Activated CD4-positive, alpha-beta T cell treated with anti-CD3 and anti-CD28 coated beads for 4 hours (primary cell): ENCODE results near the gene LYST.
"Not testable (repeated sequence)": the region's sequence is repeated elsewhere in the genome, so short reads cannot be mapped to it uniquely, and the experiment has no call there.

Experiments used
- DNase-seq, 2 donors: peaks; one replicate each; pipeline ENCODE4 v3.0.0-alpha.2; 2020

LYST gene

DNA sequence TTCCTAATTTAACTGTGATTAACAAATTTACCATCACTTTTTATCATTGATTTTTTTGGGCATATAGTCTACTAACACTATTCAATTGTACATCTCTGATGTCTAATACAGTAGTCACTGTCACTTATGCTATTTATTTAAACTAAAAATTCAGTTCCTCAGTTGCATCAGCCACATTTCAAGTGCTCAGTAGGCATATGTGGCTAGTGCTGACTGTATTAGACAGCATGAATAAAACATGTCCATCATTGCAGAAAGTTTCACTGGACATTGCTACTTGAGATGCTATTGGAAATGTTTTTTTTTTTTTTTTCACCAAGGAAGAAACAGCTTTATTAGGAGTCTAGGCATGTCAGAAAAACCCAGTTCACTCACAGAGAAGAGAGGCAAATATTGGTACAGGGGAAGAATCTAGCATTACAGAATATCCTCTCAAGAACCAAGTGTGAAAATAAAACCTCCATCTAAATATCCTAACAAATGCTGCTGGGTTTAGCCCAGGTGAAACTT lies 109.1 kb downstream of the LYST start:
- DNase-seq: no peak

DNA sequence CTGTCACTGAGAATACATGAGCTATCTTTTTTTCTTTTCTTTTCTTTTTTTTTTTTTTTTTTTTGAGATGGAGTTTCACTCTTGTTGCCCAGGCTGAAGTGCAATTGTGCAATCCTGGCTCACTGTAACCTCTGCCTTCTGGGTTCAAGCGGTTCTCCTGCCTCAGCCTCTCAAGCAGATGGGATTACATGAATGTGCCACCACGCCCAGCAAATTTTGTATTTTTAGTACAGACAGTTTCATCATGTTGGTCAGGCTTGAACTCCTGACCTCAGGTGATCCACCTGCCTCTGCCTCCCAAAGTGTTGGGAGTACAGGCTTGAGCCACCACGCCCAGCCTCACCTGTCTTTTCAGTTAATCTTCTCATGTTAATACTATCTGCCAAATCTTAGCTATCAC lies 112.5 kb downstream of the LYST start:
- not testable (repeated sequence) for DNase-seq

DNA sequence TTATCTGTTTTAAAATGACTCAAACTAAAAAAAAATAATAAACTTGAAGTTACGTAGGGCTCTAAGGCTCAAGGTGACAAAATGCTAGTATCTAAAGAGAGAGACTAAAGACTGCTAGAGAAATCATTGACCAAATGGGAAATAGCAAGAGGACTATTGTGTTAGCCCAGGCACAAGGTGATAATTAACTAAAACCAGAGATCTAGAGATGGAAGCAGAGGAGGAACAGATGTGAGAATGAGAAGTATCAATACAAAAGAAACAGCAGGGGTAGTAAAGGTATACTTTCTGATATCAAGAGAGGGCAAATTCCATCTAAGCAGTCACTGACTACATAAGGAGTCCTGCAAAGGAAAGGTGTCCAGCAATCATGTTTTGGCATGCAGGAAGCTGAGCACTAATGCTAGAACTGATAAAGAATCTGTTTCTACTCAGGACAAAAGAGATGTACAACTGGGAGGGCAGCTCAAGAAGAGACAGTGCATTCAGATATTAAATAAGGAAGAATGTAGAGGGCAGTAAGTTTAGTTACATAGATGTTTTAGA lies 116.9 kb downstream of the LYST start:
- DNase-seq: no peak

DNA sequence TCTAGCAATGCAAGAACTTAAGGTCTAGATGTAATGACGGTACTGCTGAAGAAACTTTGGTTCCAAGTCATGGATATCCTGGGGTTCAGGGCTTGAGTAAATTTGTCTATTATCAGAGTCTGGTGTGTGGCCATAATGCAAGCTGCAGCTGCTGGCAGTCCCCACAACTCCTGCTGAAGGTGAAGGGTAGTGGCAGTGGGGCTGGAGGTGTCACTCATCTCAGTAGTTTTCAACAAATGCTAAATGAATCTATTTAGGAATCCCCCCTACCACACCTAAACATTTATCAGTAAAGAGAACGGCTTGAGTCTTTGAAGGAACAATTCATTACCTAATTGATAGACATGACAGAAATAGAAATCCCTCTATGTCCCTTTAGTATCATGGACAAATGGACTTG lies 118.0 kb downstream of the LYST start:
- DNase-seq: no peak

DNA sequence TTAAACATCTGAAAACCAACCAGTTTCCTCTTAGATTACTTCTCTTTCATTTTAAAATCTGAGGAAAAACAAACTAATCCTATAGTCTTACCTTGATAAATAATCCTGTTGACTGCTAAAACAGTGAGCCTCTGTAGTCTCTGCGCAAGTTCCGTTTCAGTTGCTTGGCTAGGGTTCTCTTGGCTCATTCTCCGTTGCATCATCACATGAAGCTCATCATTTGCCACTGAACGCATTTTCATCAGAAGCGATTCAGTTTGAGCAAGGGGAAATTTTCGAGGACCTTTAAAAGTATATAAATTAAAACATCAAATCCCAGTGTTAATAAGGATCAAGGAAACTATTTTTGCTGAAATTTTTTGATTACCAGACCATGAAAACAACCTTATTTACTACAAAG lies 120.5 kb downstream of the LYST start:
- no peak for DNase-seq

DNA sequence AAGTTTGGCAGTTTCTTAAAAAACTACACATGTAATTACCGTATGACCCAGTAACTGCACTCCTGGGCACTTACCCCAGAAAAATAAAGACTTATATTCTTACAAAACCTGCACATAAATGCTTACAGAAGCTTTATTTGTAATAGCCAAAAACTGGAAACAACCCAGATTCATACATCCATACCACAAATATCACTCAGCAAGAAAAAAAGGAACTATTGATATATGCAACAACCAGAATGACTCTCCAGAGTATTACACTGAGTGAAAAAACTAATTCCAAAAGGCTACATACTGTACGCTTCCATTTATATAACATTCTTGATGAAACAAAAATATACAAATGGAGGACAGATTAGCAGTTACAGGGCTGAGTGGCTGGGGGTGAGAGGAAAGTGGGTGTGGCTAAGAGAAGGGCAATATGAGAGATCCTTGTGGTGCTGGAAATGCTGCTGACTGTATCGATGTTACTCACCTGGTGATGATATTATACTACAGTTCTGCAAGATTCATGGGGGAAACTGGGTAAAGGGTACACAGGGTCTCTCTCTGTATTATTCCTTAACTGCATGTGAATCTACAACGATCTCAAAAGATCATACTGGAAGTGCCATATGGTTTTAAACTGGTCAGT lies 121.1 kb downstream of the LYST start:
- no peak for DNase-seq

DNA sequence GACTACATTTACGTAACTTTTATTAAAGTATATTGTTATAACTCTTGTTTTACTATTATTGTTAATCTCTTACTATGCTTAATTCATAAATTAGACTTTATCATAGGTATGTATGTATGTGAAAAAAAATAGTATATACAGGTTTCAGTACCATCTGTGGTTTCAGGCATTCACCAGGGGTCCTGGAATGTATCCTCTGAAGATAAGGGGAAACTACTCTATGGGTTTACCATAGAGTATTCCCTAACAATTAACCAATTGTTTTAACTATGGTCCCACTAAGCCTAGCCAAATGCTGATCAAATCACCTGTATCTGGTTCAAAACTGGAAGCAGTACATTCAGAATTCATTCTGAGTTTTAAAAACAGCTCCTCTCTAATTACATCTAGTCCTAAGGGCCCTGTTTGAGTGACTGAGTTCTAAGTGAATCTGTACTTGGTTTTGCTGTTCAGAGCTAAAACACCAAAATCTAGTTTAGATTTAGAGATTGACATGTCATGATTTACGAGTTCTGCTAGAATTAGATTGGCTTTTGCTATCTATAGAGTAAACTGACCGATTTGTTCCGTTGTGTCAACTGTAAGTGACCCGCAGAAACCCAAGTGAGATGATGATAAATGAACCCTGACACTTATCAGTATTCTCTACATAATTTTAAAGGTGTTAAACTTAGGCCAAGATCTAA lies 123.6 kb downstream of the LYST start:
- no peak for DNase-seq

DNA sequence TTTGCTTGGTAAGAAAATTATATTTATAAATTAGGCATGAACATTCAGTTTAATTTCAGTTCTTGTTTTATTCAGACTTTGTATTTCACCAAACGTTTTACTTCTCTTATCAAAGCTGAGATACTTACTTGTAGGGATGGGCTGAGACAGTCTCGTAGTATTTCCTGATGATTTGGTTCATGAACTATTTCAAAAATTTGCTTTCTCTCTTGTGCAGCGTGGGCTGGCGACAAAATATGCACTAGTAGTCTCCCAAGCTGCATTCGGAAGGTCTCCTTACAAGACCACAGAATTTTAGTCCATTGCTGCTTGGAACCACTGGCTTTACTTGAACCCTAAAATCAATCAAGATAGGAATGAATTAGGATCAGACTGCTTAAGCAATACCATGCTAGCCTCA lies 125.4 kb downstream of the LYST start:
- no peak for DNase-seq

DNA sequence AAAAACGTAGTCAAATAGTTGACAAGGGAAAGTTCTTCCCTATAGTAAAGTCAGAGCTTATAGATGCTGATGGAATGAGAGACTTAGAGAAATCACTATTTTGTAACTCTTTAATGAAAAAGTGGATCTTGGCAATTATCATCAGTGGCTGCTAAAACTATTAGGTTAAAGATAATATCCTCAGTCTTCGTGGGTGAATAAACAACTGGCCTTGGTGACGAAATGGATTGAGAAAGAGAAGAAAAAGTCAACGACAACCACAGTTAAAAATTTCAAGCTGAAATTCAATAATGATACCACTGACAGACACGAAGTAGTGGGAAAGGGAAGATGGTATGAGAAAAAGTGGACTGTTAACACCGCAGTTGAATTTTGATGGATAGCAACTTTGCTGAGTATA lies 127.1 kb downstream of the LYST start:
- no peak for DNase-seq

DNA sequence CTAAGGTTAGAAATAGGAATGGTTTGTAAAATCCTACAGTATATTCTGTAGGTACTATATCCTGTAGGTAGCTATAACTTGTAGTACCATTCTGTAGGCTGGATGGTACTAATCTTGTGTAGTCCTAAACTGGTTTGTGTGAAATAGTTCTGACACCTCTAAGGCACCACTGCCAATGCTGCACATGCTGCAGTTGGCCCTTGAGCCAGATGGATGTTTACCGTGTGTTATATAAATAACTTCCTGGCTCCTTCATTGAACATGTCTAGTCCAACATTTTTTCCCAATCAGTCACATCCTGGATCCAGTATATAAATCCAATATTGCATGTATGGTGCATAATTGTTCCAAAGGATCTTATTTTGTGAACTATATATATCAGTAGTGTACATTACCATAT lies 127.6 kb downstream of the LYST start:
- DNase-seq: no peak

DNA sequence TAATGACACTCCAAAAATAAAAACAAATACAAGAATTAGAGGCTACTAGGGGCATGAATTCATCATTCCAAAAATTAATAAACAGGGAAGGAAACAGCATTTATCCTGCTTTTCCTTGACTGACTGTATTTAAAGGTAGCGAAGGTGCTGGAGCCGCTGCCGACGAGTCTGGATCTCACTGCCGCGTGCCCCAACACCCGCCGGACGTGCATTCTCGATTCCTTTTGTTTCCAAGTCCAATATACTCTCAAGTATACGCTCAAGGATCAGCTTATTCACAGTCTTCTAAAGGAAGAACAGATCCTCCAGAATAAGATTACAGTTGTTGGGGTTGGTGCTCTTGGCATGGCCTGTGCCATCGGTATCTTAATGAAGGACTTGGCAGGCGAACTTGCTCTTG lies 129.0 kb downstream of the LYST start:
- no peak for DNase-seq

DNA sequence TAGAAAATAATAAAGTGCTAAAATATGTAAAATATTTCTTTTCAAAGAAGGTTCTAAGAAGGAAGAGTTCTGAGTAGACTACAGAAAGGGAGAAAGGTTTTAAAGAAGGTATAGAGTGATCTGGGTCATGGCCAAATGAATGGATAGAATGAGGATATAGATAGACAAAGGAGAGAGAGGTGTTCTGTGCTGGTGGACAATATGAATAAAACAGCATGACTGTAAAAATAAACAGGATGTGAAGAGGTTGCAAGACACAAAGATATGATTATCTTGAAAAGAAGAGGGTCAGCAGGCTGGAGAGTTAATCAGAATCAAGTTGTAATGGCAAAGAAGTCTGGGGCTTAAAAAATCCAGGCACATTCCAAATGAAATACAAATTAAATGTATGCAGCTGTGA lies 130.4 kb downstream of the LYST start:
- DNase-seq: no peak

DNA sequence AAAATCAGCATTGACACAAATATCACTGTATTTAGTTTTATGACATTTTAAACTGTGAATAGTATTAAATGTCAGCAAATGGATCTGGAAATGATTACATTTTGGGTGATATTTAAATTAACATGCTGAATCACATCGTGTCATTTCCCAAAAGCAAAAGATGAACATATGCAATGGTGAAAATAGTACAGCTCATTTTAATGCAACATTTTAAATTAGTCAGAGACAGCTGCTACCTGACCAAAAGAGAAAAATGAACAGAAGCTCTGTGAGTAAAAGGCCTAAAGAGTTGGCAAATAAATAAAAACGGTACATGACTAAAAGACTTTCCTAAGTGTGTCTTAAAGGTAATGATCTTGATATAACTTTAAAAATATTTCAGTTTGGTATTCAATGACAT lies 131.1 kb downstream of the LYST start:
- DNase-seq: no peak

DNA sequence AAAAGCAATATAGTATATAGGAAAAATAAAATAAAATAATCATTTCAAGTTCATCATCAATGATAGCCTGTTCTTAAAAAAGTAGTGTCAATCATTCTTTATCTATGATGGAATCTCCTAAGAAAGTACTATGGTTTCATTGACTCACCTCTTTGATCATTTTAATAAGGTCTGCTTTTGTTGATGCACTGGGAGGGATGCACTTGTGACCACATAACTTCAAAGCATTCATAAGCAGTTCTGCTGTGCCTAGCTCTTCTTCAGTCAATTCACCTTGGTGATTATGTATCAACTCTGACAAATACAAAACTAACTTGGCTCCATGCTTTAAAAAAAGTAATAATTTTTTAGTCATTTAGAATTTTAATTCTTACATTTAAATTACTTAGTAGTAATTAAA lies 132.4 kb downstream of the LYST start:
- DNase-seq: no peak

DNA sequence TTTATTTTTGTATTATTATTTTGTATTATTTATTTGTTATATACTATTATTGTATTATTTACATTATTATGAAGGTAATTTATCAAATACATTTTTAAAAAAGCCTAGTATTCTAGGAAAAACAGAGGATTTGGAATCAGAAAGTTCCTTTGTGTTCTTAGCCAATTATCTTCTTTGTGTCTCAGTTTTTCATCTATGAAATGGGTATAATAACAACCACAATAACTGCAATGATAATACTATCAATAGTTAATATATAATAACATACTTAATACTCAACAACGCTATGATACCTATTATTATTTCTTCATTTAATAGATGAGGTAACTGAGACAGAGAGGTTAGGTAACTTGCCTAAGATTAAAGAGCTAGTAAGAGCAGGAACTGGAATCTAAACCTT lies 136.7 kb downstream of the LYST start:
- no peak for DNase-seq

DNA sequence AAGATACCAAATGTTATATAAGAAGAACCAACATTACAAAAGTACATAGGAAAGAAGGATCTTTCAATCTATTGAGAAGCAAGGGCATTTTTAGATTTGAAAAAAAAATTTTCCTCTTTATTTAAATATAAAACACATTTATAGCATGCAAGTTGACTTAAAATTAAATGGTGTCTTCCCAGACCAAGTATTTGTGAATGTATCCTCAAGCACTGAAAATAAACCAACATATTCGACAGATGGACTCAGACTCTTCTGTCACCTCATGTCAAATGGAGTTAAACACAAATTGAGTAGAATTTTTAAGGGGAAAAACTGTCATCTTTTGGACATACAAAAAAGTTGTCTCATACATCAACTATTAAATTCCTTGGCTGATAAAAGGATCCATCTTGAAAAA lies 140.1 kb downstream of the LYST start:
- DNase-seq: no peak

DNA sequence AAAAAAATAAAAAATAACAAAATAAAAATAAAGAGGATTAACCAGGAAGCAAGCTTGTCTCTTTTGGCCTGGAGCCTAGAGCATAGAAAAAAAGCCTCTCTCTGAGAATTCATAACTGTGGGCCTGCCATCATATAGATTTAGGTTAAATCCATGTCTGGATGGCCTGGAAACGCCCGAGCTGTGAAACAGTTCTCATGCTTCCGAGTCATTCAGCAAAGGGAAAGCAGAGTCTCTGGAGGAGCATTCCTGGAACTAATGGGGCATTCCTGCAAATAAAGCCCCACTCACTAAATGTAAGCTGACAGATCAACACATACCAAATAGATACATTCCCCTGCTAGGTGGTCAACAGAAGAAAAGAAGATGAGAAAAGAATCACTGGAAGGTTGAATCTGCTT lies 141.3 kb downstream of the LYST start:
- no peak for DNase-seq

DNA sequence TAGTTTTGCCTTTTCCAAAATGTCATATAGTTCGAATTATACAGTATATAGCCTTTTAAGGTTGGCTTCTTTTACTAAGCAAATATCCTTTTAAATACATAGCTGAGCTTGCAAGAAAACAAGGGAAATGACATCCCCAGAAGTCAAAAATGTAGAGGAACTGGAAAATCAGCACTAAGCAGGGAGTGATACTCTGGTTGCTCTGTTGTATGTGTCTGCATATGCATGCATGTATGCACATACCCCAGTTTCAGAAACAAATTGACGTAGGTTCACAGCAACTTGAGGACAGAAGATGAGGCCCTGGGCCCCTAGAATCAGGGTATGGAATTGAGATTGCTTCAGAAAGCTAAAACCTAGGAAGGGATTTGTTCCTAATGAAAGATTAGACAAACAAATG lies 142.0 kb downstream of the LYST start:
- no peak for DNase-seq

DNA sequence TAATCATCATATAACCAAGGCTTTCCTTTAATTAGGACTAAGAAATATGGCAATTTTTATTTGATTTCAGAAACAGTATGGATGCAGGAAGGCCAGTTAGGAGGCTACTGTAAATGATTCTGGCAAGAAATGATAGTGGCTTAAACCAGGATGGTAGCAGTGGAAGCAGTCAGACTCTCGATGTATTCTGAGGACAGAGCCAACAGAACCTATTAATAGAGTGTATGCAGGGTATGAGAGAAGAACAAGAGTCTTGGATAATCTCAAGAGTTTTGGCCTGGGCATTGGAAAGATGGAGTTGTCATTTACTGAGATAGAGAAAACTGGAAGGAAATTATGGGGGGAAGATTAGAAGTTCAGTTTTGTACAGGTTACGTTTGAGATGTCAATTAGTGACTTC lies 143.8 kb downstream of the LYST start:
- DNase-seq: no peak

DNA sequence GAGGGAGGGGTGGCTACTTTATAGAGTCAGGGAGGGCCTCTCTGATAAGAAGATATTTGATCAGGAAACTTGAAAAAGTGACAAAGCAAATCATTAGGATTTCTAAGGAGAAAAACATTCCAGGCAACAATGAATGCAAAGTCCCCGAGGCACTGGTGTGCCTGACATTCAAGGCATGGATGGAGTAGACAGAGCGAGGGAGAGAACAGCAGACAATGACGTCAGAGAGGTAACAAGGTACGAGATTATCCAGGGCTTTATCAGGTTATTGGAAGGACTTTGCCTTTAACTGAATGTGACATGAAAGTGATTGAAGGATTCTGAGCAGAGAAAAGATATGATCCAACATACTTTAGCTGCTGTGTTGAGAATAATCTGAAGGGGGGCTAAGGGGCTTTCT lies 144.7 kb downstream of the LYST start:
- DNase-seq: no peak

DNA sequence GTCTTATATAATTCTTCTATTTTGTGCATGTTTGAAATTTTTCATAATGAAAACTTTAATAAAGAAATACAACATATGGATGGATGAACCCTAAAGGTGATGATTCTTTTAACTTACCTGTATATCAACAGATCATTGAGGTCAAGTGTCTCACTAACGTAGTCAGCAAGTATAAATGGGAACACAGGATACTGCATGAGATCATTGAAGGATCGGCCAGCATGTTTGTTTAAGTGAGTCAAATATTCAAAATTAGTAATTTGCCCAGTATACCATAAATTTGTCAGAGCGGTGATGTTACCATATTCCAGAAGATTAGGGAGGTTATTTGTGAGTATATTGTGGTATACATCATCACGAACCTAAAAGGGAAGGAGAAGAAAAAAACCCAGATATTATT lies 146.2 kb downstream of the LYST start:
- no peak for DNase-seq

DNA sequence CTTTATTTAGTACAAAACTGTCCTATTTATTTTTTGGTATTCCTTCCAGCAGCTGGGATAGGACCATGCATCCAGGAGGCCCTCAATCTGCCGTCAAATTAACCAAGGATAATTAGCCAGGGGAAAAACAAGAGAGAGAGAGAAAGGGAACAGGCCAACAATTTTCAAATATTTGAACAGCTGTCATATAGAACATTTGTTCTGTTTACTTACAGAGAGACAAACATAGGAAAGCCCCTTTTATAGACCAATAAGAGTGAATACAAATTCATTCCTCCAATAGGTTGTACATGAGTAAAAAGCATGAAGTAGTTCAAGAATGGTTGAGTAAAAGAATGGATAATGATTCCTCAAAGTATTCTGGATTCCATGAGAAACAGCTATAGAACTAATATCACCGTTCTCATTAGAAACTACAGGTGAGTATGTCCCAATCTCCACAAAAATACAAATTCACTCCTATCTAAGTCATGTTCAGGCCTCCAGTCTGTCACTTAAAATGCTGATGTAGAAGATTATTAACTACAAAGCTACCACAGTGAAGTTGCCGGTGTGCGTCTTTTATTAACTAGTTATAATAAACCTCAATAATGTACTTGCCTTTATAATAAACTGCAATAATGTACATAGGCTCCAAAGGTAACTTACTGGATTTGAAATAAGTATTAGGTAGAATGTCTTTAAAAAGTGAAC lies 152.4 kb downstream of the LYST start:
- DNase-seq: no peak

DNA sequence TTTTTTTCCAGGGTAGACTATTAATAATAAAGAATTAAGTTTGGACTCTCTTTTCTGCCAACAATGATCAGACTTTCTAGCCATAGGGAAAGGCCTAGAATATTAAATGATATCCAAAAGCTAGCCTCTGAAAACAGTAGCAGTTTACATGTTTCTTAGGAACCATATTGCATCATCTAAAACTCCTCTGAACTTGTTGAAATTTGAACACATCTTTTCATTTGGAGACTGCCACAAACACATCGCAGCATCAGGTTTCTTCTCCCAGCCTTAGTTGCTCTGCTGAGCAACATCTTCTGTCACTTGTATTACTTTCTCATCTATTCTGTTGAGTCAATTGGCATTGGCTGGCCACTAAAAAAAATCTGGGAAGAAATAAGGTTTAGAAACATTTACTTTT lies 153.9 kb downstream of the LYST start:
- no peak for DNase-seq

DNA sequence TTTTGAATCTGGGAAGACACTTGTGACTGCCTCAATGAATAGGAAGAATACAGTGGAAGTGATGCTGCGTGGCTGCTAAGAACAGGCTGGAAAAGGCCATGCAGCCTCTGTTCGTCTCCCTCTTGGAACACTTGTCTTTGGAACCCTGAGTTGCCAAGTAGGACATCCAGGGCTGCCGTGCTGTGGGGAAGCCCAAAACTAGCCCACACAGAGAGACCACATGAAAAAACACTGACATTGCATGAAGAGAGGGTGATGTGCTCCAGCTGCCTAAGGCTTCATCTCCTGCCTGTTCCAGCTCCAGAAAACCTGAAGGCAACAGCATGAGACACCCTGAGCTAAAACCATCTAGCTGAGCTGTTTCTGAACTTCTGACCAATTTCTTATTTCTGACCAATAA lies 156.0 kb downstream of the LYST start:
- DNase-seq: no peak
